ENCODE measurements around the gene EFR3B. TPM values are rescaled to one million over a fixed set of nuclear protein-coding genes. Genes with fewer than 3 reads are reported as not detected.

Gene EFR3B
- total RNA-seq, 1 experiment from 2014 or later: 8.9 TPM

- no peaks in the 10 kb centered on the region for H3K9me3 Mint-ChIP-seq
- no peaks in the 10 kb centered on the region for H3K4me1 Mint-ChIP-seq
- no peaks in the 10 kb centered on the region; the same call in 1 of the 2 replicates for H3K27me3 Mint-ChIP-seq (ENCODE audit: low read depth)
- H3K36me3 Mint-ChIP-seq: no peaks in the 10 kb centered on the region
- DNase-seq (ENCODE audit: low spot score): no peak
- POLR2A ChIA-PET: no interaction called here
- CTCF ChIA-PET: interaction anchor here (0.8 to 2.1 kb wide), 2 partner anchors 16 to 17 kb away, joined by 3 to 4 read pairs; partner anchors contain the start of gene EFR3B
- no peak overlapping the region for H3K4me3 Mint-ChIP-seq
- H3K27ac Mint-ChIP-seq: no peak overlapping the region
- no peak for ATAC-seq
- TF ChIP-seq PRDM15 (CRISPR knock-in tag; IDR thresholded peaks at IDR 0.05) (no peak), ZNF532 (CRISPR knock-in tag; IDR thresholded peaks at IDR 0.05; ENCODE audit: borderline replicate concordance) (no peak), E2F4 (CRISPR knock-in tag; IDR thresholded peaks at IDR 0.05; ENCODE audit: borderline replicate concordance, low read depth) (no peak)
These were observed 15.8 kb upstream of the EFR3B start for GRCh38 chr2:25026008-25026530.

GRCh38 chr2:25029183-25029554 is 12.7 kb upstream of the EFR3B start:
- TF ChIP-seq CDX4 (CRISPR knock-in tag; IDR thresholded peaks at IDR 0.05; ENCODE audit: borderline replicate concordance): no peak
- no peak for TF ChIP-seq FOXK1 (CRISPR knock-in tag; IDR thresholded peaks at IDR 0.05)
- Mint-ChIP-seq H3K27ac (no peak overlapping the region), H3K4me1 (peaks cover 5% of the 10 kb centered on the region), H3K9me3 (peaks cover 3% of the 10 kb centered on the region), H3K27me3 (ENCODE audit: low read depth) (no peaks in the 10 kb centered on the region), H3K4me3 (no peak overlapping the region), H3K36me3 (no peaks in the 10 kb centered on the region)
- ATAC-seq: no peak
- DNase-seq (ENCODE audit: low spot score): no peak
- ChIA-PET CTCF (interaction anchor here (1.1 kb wide), 1 partner anchor 54 kb away, joined by 3 read pairs; no protein-coding TSS in a partner anchor), POLR2A (no interaction called here)

GRCh38 chr2:25030702-25031101 is 11.2 kb upstream of the EFR3B start:
- TF ChIP-seq, protein P1, sequence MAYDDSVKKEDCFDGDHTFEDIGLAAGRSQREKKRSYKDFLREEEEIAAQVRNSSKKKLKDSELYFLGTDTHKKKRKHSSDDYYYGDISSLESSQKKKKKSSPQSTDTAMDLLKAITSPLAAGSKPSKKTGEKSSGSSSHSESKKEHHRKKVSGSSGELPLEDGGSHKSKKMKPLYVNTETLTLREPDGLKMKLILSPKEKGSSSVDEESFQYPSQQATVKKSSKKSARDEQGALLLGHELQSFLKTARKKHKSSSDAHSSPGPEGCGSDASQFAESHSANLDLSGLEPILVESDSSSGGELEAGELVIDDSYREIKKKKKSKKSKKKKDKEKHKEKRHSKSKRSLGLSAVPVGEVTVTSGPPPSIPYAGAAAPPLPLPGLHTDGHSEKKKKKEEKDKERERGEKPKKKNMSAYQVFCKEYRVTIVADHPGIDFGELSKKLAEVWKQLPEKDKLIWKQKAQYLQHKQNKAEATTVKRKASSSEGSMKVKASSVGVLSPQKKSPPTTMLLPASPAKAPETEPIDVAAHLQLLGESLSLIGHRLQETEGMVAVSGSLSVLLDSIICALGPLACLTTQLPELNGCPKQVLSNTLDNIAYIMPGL (CRISPR knock-in tag; IDR thresholded peaks at IDR 0.05): no peak
- TF ChIP-seq CTCF (IDR thresholded peaks at IDR 0.05) (no peak), NR1H2 (CRISPR knock-in tag; IDR thresholded peaks at IDR 0.05) (no peak), ESRRA (CRISPR knock-in tag; IDR thresholded peaks at IDR 0.05; ENCODE audit: borderline replicate concordance) (no peak), RELA (CRISPR knock-in tag; IDR thresholded peaks at IDR 0.05; ENCODE audit: borderline replicate concordance) (no peak), ZNF317 (CRISPR knock-in tag; IDR thresholded peaks at IDR 0.05; ENCODE audit: borderline replicate concordance, low read depth) (no peak), TCF7 (CRISPR knock-in tag; IDR thresholded peaks at IDR 0.05; ENCODE audit: low read depth) (no peak)
- TF ChIP-seq, protein P2, sequence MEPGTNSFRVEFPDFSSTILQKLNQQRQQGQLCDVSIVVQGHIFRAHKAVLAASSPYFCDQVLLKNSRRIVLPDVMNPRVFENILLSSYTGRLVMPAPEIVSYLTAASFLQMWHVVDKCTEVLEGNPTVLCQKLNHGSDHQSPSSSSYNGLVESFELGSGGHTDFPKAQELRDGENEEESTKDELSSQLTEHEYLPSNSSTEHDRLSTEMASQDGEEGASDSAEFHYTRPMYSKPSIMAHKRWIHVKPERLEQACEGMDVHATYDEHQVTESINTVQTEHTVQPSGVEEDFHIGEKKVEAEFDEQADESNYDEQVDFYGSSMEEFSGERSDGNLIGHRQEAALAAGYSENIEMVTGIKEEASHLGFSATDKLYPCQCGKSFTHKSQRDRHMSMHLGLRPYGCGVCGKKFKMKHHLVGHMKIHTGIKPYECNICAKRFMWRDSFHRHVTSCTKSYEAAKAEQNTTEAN (CRISPR knock-in tag; IDR thresholded peaks at IDR 0.05): no peak
- H3K27ac Mint-ChIP-seq: no peak overlapping the region
- H3K9me3 Mint-ChIP-seq: peaks cover 4% of the 10 kb centered on the region
- CTCF ChIA-PET: no interaction called here
- no peaks in the 10 kb centered on the region for H3K36me3 Mint-ChIP-seq
- no peaks in the 10 kb centered on the region for H3K27me3 Mint-ChIP-seq (ENCODE audit: low read depth)
- DNase-seq (ENCODE audit: low spot score): no peak
- peaks cover 5% of the 10 kb centered on the region for H3K4me1 Mint-ChIP-seq
- POLR2A ChIA-PET: no interaction called here
- H3K4me3 Mint-ChIP-seq: no peak overlapping the region
- ATAC-seq: no peak

Measured in WTC11 (cell line).